ENCODE measurements around the gene GGCT. TPM values are rescaled to one million over a fixed set of nuclear protein-coding genes. Genes with fewer than 3 reads are reported as not detected.

Gene GGCT
- total RNA-seq, 2 experiments from 2014 or later, result 91.4 to 93.3 TPM

- Mint-ChIP-seq H3K9me3 (no peaks in the 10 kb centered on the region), H3K4me1 (peaks cover 71% of the 10 kb centered on the region), H3K4me3 (peak overlapping the region; percentile 2), H3K27me3 (no peaks in the 10 kb centered on the region), H3K27ac (peak overlapping the region; percentile 9), H3K36me3 (peaks cover 19% of the 10 kb centered on the region)
- no peak for DNase-seq
These were observed 29.0 kb downstream of the GGCT start for GRCh38 chr7:30475580-30475979.

DNA sequence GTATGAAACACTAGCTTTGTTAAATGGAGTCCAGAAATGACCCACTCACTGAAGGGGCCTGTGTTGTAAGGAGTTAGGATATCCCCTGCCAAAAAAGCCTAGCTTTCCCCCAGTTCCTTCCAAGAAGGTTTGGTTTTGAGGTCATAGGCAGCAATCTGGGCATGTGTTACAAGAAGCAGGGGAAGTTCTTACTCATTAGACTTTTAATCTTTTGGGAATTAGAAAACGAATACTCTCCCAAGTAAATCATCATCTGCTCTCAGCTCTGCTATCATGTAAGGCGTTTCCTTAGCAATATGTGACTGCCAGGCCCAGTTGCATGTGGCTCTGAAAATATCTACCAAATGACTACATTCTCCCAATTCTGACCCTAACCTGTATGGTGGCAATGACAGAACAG lies 29.7 kb downstream of the GGCT start:
- peaks cover 74% of the 10 kb centered on the region for H3K4me1 Mint-ChIP-seq
- no peak overlapping the region for H3K27ac Mint-ChIP-seq
- peaks cover 19% of the 10 kb centered on the region for H3K36me3 Mint-ChIP-seq
- no peak overlapping the region for H3K4me3 Mint-ChIP-seq
- H3K9me3 Mint-ChIP-seq, result no peaks in the 10 kb centered on the region
- no peaks in the 10 kb centered on the region for H3K27me3 Mint-ChIP-seq
- no peak for DNase-seq

GRCh38 chr7:30474485-30474884 lies 30.1 kb downstream of the GGCT start:
- Mint-ChIP-seq H3K36me3 (peaks cover 19% of the 10 kb centered on the region), H3K9me3 (no peaks in the 10 kb centered on the region), H3K4me3 (no peak overlapping the region), H3K27me3 (no peaks in the 10 kb centered on the region), H3K27ac (no peak overlapping the region), H3K4me1 (peaks cover 70% of the 10 kb centered on the region)
- no peak for DNase-seq

DNA sequence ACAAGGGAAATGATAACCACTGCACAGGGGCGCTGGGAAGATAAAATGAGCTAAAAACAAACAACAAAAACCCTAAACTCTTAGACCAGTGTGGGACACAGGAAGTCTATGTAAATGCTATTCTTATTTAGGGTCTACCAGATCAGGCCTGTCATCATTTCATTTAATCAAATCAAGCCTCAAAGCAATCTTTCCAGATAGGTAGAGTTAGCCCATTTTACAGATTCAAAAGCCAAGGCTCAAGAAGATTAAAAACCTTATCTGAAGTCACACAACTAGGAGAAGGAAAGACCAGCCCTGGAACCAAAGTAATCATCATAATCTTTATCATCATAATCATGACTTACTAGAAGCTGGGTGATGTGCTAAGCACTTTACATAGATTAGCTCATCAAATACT lies 30.7 kb downstream of the GGCT start:
- Mint-ChIP-seq H3K27me3 (no peaks in the 10 kb centered on the region), H3K27ac (no peak overlapping the region), H3K4me3 (no peak overlapping the region), H3K9me3 (no peaks in the 10 kb centered on the region), H3K36me3 (peaks cover 20% of the 10 kb centered on the region), H3K4me1 (peaks cover 70% of the 10 kb centered on the region)
- no peak for DNase-seq

- H3K27ac Mint-ChIP-seq, result no peak overlapping the region
- H3K4me1 Mint-ChIP-seq, result peaks cover 79% of the 10 kb centered on the region
- peaks cover 20% of the 10 kb centered on the region for H3K36me3 Mint-ChIP-seq
- no peaks in the 10 kb centered on the region for H3K27me3 Mint-ChIP-seq
- no peaks in the 10 kb centered on the region for H3K9me3 Mint-ChIP-seq
- H3K4me3 Mint-ChIP-seq, result no peak overlapping the region
- DNase-seq, result no peak
These were observed 31.5 kb downstream of the GGCT start for GRCh38 chr7:30472784-30473775.

GRCh38 chr7:30472081-30472783 lies 32.4 kb downstream of the GGCT start:
- Mint-ChIP-seq H3K27ac (no peak overlapping the region), H3K4me1 (peaks cover 76% of the 10 kb centered on the region), H3K9me3 (no peaks in the 10 kb centered on the region), H3K27me3 (no peaks in the 10 kb centered on the region), H3K4me3 (no peak overlapping the region), H3K36me3 (peaks cover 22% of the 10 kb centered on the region)
- DNase-seq, result no peak

GRCh38 chr7:30471205-30471604 lies 33.4 kb downstream of the GGCT start:
- no peaks in the 10 kb centered on the region for H3K27me3 Mint-ChIP-seq
- H3K4me3 Mint-ChIP-seq, result no peak overlapping the region
- H3K36me3 Mint-ChIP-seq, result peaks cover 19% of the 10 kb centered on the region
- peaks cover 69% of the 10 kb centered on the region for H3K4me1 Mint-ChIP-seq
- H3K27ac Mint-ChIP-seq, result no peak overlapping the region
- no peak for DNase-seq
- H3K9me3 Mint-ChIP-seq, result no peaks in the 10 kb centered on the region

- peaks cover 68% of the 10 kb centered on the region for H3K4me1 Mint-ChIP-seq
- DNase-seq, result no peak
These were observed 33.9 kb downstream of the GGCT start for GRCh38 chr7:30470771-30471170.

GRCh38 chr7:30470163-30470770 lies 34.4 kb downstream of the GGCT start:
- Mint-ChIP-seq H3K36me3 (peaks cover 18% of the 10 kb centered on the region), H3K4me1 (peaks cover 68% of the 10 kb centered on the region), H3K27me3 (no peaks in the 10 kb centered on the region), H3K27ac (no peak overlapping the region), H3K4me3 (no peak overlapping the region), H3K9me3 (no peaks in the 10 kb centered on the region)
- no peak for DNase-seq

More at GRCh38 chr7:30470771-30471170, 33.9 kb downstream of the GGCT start:
- Mint-ChIP-seq H3K36me3 (peaks cover 18% of the 10 kb centered on the region), H3K27me3 (no peaks in the 10 kb centered on the region), H3K4me3 (no peak overlapping the region), H3K9me3 (no peaks in the 10 kb centered on the region), H3K27ac (no peak overlapping the region)

- Mint-ChIP-seq H3K4me1 (peaks cover 60% of the 10 kb centered on the region), H3K4me3 (no peak overlapping the region), H3K27me3 (no peaks in the 10 kb centered on the region), H3K9me3 (no peaks in the 10 kb centered on the region), H3K36me3 (peaks cover 12% of the 10 kb centered on the region), H3K27ac (no peak overlapping the region)
- DNase-seq, result no peak
These were observed 35.3 kb downstream of the GGCT start for GRCh38 chr7:30469303-30469702.

DNA sequence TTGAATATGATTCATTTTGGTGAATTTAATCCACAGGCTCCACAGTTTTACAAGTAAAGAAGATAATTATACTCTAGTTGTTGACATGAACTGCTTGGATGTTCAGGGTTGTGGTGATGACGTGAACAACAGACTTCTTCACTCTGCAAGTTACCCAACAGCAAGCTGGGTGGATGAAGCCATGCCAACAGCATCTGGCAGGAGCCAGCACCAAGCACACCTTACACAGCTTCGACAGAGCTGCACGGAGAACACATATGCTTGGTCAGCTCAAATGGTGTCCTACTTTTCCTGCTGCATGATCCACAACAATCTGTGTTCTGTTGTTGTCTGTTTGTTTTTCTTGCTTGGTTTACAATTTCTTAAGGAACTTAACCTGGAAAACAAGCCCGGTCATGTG lies 35.8 kb downstream of the GGCT start:
- Mint-ChIP-seq H3K27me3 (no peaks in the 10 kb centered on the region), H3K27ac (no peak overlapping the region), H3K4me1 (peaks cover 62% of the 10 kb centered on the region), H3K36me3 (peaks cover 9% of the 10 kb centered on the region), H3K4me3 (no peak overlapping the region), H3K9me3 (no peaks in the 10 kb centered on the region)
- no peak for DNase-seq

DNA sequence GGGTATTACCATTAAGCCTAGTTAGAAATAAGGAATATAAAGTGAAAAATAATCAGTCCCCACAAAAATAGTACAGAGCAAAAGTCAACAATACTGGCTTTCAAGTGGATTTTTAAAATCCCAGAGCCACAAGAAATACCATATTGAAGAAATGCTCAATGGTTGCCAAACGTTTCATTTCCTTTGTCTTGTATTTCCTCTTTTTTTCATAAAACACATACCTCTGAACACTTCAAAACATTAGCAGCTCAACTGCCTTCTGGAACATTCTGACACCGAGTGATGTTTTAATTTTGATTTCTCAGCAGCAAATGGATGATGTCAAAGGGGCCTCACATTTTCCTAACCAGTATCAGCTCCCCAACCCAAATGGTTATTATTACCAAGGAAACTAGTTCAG lies 36.6 kb downstream of the GGCT start:
- no peak overlapping the region for H3K4me3 Mint-ChIP-seq
- no peaks in the 10 kb centered on the region for H3K9me3 Mint-ChIP-seq
- no peak for DNase-seq
- no peaks in the 10 kb centered on the region for H3K27me3 Mint-ChIP-seq
- H3K4me1 Mint-ChIP-seq, result peaks cover 57% of the 10 kb centered on the region
- H3K36me3 Mint-ChIP-seq, result peaks cover 9% of the 10 kb centered on the region
- H3K27ac Mint-ChIP-seq, result no peak overlapping the region

- no peak for DNase-seq
- H3K36me3 Mint-ChIP-seq, result peaks cover 4% of the 10 kb centered on the region
- no peak overlapping the region for H3K4me3 Mint-ChIP-seq
- no peaks in the 10 kb centered on the region for H3K27me3 Mint-ChIP-seq
- peaks cover 50% of the 10 kb centered on the region for H3K4me1 Mint-ChIP-seq
- no peak overlapping the region for H3K27ac Mint-ChIP-seq
- H3K9me3 Mint-ChIP-seq, result no peaks in the 10 kb centered on the region
These were observed 37.4 kb downstream of the GGCT start for GRCh38 chr7:30467271-30467670.

- Mint-ChIP-seq H3K4me1 (peaks cover 43% of the 10 kb centered on the region), H3K9me3 (no peaks in the 10 kb centered on the region), H3K27me3 (no peaks in the 10 kb centered on the region), H3K36me3 (peaks cover 4% of the 10 kb centered on the region), H3K4me3 (no peak overlapping the region), H3K27ac (no peak overlapping the region)
- no peak for DNase-seq
These were observed 38.4 kb downstream of the GGCT start for GRCh38 chr7:30466266-30466665.

GRCh38 chr7:30465811-30466180 lies 38.8 kb downstream of the GGCT start:
- Mint-ChIP-seq H3K36me3 (peaks cover 4% of the 10 kb centered on the region), H3K27me3 (no peaks in the 10 kb centered on the region), H3K9me3 (no peaks in the 10 kb centered on the region), H3K27ac (no peak overlapping the region), H3K4me3 (no peak overlapping the region), H3K4me1 (peaks cover 39% of the 10 kb centered on the region)
- no peak for DNase-seq
